ENCODE measurements around the gene KCNMA1.

Gene KCNMA1

DNA sequence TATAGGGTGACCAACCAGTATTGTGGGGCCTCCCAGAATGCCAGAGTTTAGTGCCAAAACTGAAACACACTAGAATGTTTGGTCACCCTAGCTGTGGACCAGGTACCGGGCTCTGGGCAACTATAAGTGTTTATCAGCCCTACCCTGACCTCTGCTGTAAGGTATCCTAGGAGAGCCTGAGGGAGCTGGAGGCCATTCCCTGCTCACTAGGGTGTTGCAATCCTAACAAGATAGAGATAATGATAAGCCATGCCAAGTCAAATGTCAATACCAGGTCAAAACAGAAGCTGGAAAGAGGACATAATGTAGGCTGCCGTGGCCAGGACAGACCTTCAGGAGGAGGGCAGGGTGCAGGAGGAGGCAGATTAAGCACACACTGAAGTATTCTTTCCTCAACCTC lies 151.8 kb downstream of the KCNMA1 start:
- no peak overlapping the region for H3K4me3 ChIP-seq (ENCODE audit: low read length)
- DNase-seq (ENCODE audit: low read depth, low spot score): no peak

DNA sequence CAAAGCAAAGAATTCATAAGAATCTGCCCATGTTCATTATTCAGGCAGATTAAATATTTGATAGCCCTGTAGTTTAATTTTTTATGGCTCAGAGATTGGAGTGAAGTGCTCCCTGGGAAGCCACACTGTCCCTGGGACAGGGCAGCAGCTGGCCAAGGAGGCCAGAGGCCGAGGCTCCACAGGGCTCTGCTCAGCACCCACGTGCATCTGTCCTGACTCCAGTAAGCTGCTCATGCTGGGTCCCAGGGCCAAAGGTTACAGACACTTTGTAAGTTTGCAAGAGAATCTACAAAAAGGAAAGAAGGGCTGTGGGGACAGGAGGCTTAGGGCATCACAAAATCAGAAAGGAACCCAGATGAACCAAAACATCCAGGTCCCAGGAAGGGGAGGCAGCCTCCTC lies 155.5 kb downstream of the KCNMA1 start:
- DNase-seq (ENCODE audit: low read depth, low spot score): no peak
- no peak overlapping the region for H3K4me3 ChIP-seq (ENCODE audit: low read length)

DNA sequence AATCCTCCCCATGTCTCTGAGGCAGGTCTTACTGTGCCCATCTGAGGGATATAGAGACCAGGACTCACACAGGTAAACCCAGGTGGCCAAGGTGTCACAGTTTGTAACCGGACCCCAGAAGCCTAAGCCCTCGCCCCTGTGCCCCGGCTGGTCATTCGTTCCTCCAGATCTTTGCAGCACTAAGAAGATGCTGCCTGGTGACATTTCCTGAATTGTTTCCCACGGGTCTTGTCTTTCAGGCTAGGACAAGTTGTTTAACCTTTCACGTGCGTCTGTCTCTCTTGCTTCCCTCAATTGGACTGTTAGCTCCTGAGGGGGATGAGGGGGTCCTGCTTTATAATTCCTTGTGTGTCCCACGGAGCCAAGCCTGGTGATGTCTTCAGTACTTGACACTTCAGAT lies 158.0 kb downstream of the KCNMA1 start:
- H3K4me3 ChIP-seq (ENCODE audit: low read length): no peak overlapping the region
- DNase-seq (ENCODE audit: low read depth, low spot score): no peak

DNA sequence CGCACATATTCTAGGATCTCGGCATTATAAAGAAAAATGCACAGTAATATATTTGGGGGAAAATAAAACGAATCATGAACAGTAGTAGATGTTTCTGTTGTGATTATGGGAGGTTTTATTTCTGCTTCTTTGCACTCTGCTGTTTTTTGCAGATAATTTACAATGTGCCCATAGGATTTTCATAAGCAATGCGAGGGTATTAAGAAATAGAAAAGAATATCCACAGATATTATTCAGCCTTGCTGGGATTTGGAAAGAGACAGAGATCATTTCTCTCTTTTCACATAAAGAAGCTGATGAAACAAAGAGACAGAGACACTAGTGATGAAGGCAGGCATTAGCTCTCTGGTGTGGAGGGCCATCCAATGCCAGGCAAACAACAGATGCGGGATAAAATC lies 158.6 kb downstream of the KCNMA1 start:
- H3K4me3 ChIP-seq (ENCODE audit: low read length): no peak overlapping the region
- DNase-seq (ENCODE audit: low read depth, low spot score): no peak

DNA sequence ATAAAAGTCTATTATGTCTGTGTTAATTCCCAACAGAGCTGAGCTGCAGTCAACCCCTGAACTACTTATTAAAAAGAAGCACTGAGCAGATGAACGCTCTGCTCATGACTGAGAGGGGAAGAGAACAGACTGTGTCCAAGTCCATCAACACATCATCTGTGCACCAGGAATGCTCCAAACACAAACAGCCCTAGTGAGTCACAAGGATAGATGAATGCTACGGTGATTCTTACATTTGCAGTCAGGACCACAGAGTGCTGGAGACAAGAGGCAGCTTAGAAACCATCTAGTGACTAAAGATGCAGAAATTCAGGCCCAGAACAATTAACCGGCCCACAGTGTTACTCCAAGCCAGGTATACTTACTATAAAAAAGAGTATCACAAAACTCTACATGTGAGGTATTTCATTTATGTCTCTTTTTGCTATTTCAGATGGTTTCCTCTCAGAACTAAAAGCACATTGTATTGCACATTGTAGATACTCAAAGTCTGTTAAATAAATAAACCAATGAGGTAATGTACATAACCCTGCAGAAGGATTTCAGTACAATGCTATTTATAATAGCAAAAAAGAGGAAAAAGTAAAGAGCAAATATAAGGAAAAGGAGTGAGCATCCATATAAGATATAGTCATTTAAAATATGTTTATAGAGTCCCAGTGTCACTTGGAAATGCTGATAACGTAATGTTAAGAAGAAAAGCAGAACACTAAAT lies 159.2 kb downstream of the KCNMA1 start:
- no peak overlapping the region for H3K4me3 ChIP-seq (ENCODE audit: low read length)
- no peak for DNase-seq (ENCODE audit: low read depth, low spot score)

DNA sequence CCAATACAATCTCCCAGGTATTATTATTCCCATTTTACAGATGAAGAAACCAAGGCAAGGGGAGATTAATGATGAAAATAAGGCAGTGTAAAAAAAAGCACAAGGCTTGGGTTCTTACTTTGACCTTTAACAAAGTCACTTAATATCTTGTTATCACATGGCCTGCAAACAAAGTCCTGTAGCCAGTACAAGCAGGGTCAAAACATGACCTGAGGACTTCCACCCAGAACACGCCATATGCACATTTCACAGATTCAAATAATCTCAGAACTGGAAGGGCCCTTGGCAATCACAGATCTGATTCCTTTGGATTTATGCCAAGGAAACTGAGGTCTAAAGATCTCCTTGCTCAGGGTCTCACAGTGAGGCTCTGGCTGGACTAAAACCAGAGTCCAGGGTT lies 162.1 kb downstream of the KCNMA1 start:
- no peak overlapping the region for H3K4me3 ChIP-seq (ENCODE audit: low read length)
- DNase-seq (ENCODE audit: low read depth, low spot score): no peak

DNA sequence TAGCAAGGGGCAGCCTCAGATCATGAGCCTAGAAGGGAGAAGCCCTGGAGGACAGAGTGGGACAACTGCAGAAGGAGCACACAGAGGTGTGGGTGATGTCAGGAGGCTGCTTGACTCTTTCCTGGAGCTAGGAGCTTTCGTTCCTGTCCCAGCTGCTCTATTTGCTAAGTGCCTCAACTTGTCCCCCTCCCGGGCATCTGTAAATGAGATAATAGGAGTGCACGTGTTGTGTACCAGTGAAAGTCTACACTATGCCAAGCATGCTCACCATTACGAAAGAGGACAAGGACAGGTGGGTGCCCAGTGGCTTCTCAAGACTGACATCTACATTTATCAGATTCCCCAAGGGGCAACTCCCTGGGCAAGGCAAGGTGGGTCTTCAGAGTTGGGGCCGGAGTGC lies 162.7 kb downstream of the KCNMA1 start:
- H3K4me3 ChIP-seq (ENCODE audit: low read length): no peak overlapping the region
- no peak for DNase-seq (ENCODE audit: low read depth, low spot score)

DNA sequence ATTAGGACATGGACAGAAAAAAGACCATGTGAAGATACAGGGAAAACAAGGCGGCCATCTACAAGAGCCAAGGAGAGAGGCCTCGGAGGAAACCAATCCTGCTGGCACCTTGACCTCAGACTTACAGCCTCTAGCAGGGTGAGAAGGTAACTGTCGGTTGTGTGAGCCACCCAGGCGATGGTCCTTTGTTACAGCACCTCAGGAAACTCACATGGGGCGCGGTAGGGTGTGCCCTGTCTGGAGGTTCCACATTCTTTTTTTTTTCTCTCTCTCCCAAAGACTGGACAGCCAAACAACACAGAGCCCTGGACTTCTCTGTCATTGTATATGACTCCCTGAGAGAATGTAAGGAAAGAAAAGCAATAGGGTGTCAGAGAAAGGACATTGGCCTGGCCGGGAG lies 163.2 kb downstream of the KCNMA1 start:
- DNase-seq (ENCODE audit: low read depth, low spot score): no peak
- no peak overlapping the region for H3K4me3 ChIP-seq (ENCODE audit: low read length)

DNA sequence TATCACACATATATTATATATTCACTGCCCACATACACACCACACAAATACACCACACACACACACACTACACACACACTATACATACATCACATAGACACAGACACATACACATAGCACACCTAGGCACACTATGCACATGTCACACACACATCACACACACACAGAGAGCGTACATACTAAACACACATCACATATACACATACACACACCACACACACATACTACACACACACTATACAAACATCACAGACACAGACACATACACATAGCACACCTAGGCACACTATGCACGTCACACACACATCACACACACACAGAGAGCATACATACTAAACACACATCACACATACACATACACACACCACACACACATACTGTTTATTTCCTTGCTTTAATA lies 165.5 kb downstream of the KCNMA1 start:
- no peak for DNase-seq (ENCODE audit: low read depth, low spot score)
- H3K4me3 ChIP-seq (ENCODE audit: low read length): no peak overlapping the region

DNA sequence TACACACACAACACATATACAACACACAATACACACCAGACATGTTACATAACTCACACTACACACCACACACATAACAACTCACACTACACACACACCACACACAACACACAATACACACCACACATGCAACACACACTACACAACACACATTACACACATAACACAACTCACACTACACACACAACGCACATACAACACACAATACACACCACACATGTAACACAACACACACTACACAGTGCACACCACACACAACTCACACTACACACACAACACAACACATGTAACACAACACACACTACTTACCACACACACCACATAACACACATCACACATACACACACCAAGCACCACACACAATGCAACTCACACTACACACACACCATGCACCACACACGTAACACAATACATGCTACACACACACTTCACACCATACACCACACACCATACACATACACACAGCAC lies 166.5 kb downstream of the KCNMA1 start:
- DNase-seq (ENCODE audit: low read depth, low spot score): no peak

DNA sequence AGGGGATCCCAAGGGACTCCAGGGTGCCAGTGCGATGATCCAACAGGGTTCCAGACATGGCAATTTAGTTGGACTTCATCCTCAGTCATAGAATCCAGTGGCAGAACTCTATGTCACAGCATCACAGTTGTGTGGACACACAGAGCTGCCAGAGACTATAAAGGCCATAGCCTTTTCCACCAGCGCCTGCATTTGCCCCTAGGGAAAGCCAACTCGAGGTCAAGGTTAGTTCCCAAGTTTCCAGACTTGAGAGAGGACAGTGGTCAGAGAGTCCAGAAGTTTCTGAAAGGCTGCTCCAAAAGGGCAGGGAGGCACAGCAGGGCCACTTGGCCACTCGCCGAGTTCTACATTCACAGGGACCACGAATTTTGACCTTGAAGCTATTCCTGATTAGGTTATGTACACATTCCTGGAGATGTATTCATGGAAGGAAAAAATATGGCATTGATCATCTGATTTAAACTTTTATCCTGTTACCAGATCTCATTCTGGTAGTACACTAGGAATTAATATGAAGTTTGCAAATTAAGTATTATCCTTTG lies 170.1 kb downstream of the KCNMA1 start:
- DNase-seq (ENCODE audit: low read depth, low spot score): no peak
- H3K4me3 ChIP-seq (ENCODE audit: low read length): no peak overlapping the region

More for the DNA sequence above, 166.5 kb downstream of the KCNMA1 start:
- H3K4me3 ChIP-seq (ENCODE audit: low read length): no peak overlapping the region

DNA sequence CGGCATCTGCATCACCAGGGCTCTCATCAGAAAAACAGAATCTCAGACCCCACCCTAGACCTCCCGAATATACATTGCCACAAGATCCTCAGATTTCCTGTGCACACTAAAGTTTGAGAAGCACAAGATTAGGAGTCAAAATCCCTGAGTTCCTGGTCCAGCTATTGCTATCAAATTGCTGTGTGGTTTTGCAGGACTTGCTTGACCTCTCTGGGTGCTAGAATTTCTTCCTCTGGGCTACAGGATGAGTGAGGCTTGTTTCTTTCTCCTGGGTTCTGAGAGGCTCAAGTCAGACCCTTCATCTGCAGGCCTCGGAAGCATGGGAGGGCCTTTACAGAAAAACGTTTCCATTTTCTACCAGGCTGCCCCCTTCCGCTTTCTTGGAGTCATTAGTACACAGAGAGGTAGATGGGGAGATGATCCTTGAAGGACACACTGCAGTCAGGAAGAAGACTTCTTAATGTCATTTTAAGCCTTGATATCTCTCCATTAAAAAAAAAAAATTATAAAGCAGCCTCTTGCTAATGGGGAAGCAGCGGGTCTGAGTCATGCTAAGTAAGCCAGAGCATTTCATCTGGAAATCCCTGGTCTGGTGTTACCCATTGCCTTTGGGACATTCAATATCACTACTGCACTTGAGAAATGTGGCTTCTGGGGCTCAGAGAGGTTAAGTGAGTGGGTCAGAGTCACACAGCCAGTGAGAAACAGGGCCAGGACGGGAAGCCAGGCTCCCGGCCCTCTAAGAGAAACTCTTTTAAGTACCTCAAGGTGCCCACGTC lies 173.5 kb downstream of the KCNMA1 start:
- no peak for DNase-seq (ENCODE audit: low read depth, low spot score)

DNA sequence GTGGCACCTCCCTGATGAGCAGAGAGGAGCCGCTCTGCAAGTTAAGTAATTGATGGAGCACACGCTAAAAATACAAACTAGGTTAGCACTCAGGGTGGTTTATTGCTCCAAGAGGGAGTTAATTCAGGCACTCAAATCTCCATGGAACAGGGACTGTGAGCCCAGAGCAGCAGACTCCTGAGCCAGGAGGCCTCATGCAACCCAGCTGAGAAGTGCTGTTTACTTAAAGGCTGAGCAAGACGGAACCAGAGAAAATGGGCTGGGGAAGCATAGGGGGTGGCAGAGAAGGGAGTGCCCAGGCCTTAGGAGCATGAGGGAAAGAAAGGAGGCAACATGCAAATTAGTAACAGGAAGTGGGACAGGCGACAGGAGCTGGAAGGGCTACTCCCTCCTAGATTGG lies 174.1 kb downstream of the KCNMA1 start:
- no peak overlapping the region for H3K4me3 ChIP-seq (ENCODE audit: low read length)
- DNase-seq (ENCODE audit: low read depth, low spot score): no peak

More for the DNA sequence above, 173.5 kb downstream of the KCNMA1 start:
- no peak overlapping the region for H3K4me3 ChIP-seq (ENCODE audit: low read length)

DNA sequence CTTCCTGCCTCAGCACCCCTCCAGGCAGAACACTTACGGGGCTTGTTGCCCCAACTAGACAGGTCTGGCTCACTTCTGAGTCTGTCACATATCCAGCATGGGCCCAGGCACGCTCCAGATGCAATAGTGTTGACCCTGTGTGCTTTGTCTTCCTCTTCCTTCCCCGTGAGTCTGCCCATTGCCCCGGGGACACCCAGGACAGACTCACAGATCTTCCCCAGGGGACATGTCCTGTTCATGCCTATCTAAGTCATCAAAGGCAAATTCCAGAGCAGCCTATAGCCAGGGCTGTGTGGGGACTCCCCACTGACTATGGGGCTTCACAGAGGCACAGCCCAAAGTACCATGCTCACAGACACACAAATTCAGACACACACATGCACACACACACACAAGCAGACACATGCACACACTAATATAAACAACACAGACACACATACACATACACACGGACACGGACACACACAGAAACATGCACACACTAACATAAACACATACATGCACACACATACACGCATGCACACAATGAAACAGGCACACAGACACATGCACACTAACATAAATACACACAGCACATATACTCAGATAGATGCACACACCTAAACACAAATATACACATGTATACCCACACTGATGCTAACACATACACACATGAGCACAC lies 175.8 kb downstream of the KCNMA1 start:
- H3K4me3 ChIP-seq (ENCODE audit: low read length): no peak overlapping the region
- DNase-seq (ENCODE audit: low read depth, low spot score): no peak

DNA sequence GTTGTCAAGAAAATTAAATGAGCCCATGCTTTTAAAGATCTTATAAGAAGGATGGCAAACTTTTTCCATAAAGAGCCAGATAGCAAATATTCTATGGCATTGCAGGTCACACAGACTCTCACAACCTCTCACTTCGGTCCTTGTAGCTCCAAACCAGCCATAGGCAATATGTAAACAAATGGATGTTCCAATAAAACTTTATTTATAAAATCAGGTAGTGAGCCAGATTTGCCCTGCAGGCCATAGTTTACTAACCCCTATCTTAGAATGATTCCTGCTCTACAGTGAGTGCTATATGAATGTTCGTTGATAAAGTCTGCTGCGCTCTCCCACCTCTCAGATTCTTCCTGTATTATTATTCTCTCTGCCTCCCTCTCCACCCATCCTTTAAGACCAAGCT lies 177.7 kb downstream of the KCNMA1 start:
- no peak overlapping the region for H3K4me3 ChIP-seq (ENCODE audit: low read length)

DNA sequence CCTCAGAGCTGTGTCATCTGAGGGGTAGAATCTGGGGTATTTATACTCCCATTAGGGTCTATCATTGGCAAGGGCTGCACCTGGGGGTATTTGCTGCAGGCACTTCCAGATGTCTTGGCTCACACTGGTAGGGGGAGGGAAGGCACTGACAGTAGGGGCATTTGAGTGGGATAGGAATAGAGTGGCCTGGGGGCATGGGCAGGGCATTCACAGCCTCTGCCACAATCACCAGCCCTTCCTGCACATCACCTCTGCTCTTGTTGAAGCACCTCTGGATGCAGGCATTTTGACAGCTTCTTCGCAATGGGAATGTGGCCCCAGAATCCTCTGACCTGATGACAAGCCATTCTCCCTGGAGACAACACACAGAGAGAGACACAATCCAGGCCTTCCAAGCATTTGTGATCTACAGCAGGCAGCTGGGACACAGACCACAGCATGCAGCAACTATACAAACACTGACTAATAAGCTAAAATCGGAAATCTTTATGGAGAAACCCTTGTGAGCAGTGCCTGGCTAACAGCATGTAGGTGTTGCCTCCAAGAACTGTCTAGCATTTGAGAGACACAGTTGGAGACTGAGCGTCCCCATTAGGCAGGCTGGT lies 178.5 kb downstream of the KCNMA1 start:
- no peak for DNase-seq (ENCODE audit: low read depth, low spot score)
- H3K4me3 ChIP-seq (ENCODE audit: low read length): no peak overlapping the region

More for the DNA sequence above, 177.7 kb downstream of the KCNMA1 start:
- no peak for DNase-seq (ENCODE audit: low read depth, low spot score)

DNA sequence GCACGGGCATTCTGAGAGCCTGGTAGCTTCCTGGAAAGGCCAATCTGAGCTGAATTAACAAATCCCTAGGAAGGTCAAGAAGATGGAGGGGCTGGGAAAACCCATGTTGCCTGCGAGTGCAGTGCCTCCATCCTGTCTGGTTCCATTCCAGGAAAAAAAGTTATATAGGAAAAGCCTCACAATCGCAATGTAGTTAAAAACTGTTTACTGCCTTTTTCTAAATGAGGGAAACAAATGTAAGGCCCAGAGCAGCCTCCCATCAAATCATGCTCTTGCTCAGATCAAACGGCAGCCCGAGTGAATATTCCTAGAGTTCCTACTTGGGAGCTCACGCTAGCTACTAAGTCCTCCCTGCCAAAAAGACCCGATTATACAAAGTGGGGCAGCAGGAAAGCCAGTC lies 179.9 kb downstream of the KCNMA1 start:
- H3K4me3 ChIP-seq (ENCODE audit: low read length): no peak overlapping the region
- DNase-seq (ENCODE audit: low read depth, low spot score): no peak

DNA sequence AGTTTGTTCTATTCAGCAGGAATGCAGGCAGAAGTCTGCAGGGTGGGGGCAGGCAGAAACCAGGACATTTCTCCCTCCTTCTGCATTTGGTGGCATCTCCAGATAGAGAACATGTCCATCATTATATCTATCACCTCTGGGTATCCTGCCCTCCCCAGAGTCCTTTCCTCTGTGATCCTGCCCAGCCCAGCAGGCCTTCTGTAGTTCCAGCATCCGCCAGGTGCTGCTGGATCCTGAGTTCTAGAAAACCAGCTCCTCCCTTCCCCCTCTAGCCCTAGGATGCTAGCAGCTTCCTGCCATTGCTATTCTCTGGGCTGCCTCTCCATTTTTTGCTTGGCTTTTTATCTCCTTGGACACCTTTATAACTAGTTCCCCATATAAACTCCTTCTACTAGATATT lies 180.3 kb downstream of the KCNMA1 start:
- no peak overlapping the region for H3K4me3 ChIP-seq (ENCODE audit: low read length)
- DNase-seq (ENCODE audit: low read depth, low spot score): no peak

DNA sequence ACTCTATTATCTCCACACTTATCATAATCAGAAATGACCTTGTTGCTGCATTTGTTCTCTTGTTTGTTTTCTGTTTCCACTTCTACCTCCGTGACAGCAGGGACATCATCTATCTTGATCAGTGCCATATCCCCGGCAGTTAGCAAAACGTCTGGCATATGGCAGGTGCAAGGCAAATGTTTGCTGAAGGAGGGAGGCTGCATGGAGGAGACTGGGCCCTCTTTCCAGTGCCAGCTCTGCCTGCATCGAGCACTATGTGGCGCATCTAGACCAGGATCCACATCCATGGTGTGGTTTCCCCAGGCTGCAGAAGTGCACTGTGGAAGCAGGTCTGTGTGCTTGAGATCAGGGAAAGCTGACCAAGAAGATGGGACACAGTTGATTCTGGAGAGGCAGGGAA lies 181.2 kb downstream of the KCNMA1 start:
- no peak for DNase-seq (ENCODE audit: low read depth, low spot score)
- H3K4me3 ChIP-seq (ENCODE audit: low read length): no peak overlapping the region

DNA sequence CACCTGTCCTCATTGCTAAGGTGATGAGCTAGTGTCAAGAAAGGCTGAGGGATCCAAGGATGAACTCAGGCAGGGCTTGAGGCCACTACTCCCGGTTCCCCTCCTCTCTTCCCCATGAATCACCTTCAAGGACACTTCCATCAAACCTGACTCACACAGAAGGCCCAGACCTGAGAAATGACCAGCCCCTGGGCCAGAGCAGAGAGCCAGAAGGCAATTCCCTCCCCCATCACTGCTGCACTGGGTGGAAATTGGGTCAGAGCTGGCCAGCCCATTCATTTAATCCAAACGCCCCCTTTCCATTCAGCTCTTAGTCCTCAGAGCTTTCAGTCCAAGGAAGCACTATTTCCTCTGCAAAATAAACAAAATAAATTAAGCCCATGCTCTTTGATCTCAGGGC lies 182.0 kb downstream of the KCNMA1 start:
- no peak for DNase-seq (ENCODE audit: low read depth, low spot score)
- H3K4me3 ChIP-seq (ENCODE audit: low read length): no peak overlapping the region

All from Jurkat, Clone E6-1 (cell line).